Measurements from ENCODE around the gene COL25A1.

The COL25A1 gene

DNA sequence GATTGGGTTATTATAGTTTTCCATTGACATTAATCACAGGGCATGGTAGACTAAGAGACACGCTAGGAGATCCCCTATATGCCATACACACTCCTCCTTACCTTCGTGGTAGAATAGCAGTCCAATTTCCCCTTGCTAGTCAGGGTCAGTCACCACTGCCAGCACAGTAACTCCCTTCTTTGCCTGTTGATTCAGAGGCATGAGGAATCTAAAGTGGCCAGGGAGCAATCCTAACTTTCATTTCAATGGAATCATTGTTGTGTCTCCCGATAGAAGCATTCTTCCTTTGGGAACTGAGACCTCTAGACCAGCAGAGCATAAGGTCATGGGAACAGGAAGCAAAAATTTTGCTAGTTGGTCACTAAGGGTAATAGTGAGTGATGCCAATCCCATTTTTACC lies 51.1 kb downstream of the COL25A1 start:
- H3K4me3 ChIP-seq (ENCODE audit: low read depth, low read length), result no peak overlapping the region
- TF ChIP-seq, protein P1, sequence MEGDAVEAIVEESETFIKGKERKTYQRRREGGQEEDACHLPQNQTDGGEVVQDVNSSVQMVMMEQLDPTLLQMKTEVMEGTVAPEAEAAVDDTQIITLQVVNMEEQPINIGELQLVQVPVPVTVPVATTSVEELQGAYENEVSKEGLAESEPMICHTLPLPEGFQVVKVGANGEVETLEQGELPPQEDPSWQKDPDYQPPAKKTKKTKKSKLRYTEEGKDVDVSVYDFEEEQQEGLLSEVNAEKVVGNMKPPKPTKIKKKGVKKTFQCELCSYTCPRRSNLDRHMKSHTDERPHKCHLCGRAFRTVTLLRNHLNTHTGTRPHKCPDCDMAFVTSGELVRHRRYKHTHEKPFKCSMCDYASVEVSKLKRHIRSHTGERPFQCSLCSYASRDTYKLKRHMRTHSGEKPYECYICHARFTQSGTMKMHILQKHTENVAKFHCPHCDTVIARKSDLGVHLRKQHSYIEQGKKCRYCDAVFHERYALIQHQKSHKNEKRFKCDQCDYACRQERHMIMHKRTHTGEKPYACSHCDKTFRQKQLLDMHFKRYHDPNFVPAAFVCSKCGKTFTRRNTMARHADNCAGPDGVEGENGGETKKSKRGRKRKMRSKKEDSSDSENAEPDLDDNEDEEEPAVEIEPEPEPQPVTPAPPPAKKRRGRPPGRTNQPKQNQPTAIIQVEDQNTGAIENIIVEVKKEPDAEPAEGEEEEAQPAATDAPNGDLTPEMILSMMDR (IDR thresholded peaks at IDR 0.05; ENCODE audit: low read depth, low read length), result no peak
- in situ Hi-C loops (cut with HindIII; ENCODE audit: low sequenced_read_pairs), result no loop called here
- DNase-seq (ENCODE audit: low read depth, low spot score), result no peak

DNA sequence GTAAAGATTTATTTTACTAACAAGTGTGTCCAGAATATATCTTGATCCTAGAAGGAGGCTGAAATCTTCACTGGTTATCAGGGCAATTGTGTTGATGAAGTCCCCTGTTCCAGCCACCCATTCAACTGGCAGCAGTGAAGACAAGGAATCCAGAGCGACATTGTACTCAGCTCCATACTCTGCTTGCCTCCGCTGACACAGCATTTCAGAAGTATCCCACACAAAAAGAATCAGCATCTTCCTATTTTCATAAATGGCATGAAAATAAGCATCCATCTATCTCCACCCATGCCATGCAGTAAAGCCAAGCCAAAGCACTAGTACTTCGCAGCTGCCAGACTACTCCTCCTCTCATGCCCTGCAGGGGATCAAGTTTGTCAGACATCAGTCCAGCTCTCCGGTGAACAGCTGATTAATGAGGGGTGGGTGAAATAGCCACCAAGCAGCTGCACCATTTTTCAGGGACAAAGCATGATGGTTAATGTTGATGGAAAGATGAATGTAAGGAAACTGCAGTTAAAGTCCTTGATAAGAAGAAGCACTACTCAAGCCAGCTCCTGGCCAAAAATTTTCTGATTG lies 54.0 kb downstream of the COL25A1 start:
- H3K4me3 ChIP-seq (ENCODE audit: low read depth, low read length), result no peak overlapping the region
- in situ Hi-C loops (cut with HindIII; ENCODE audit: low sequenced_read_pairs), result no loop called here
- no peak for DNase-seq (ENCODE audit: low read depth, low spot score)
- TF ChIP-seq, protein P1 (IDR thresholded peaks at IDR 0.05; ENCODE audit: low read depth, low read length), result no peak

DNA sequence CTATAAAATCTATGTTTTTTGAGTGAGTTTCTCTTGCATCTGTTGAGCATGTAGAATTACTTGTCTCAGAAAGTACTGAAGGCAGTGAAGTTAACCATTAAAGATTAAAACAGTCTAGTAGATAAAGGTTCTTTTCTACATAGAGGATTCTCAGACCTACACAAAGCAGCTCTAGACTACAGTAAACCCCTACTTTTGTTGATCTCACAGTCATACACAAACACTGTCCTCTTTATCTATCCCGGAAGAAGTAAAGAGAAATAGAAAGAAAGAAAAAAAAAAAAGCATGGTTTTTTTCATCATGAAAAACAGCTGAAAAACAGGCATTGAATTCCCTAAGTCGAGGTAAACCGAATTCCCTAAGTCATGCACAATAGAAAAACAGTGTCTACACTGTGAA lies 58.6 kb downstream of the COL25A1 start:
- in situ Hi-C loops (cut with HindIII; ENCODE audit: low sequenced_read_pairs), result no loop called here
- no peak for DNase-seq (ENCODE audit: low read depth, low spot score)
- TF ChIP-seq, protein P1 (IDR thresholded peaks at IDR 0.05; ENCODE audit: low read depth, low read length), result no peak
- no peak overlapping the region for H3K4me3 ChIP-seq (ENCODE audit: low read depth, low read length)

DNA sequence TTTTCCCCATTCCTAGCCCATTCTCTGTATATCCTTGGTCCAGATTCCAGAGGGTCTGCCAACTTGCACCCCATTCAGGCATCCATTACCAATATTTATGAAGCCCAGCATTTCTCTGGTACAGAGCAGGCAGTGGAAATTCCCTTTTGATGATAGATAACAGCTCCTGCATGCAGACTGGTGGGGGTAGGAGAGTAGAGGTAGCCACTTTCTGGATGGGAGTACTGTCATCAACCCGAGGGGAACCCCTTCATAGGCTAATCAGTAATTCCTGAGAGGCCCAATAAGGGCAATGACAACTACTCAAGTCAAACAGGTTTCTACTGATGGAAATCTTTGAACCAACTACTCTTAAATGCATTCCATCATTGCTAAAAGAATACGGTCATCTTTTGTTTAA lies 63.7 kb downstream of the COL25A1 start:
- no peak for DNase-seq (ENCODE audit: low read depth, low spot score)
- no peak overlapping the region for H3K4me3 ChIP-seq (ENCODE audit: low read depth, low read length)
- in situ Hi-C loops (cut with HindIII; ENCODE audit: low sequenced_read_pairs), result no loop called here
- TF ChIP-seq, protein P1 (IDR thresholded peaks at IDR 0.05; ENCODE audit: low read depth, low read length), result no peak

DNA sequence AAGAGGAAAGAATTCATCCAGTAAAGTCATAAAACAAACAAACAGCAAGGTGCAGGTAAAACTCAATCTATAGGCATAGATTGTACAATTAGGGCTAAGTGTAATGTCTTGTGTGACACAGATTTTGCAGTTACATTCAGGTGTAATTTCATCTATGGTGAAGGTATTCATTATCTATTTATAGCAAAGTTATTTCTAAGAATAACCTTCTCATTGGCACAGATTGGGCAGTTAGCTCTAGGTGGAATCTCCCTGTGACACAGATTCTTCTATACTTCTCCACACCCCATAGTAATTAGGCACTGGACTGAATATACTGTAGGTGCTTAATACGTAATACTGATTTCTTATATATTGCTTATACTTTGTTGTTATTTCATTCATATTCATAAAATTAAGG lies 66.8 kb downstream of the COL25A1 start:
- no peak overlapping the region for H3K4me3 ChIP-seq (ENCODE audit: low read depth, low read length)
- TF ChIP-seq, protein P1 (IDR thresholded peaks at IDR 0.05; ENCODE audit: low read depth, low read length), result no peak
- DNase-seq (ENCODE audit: low read depth, low spot score), result no peak
- in situ Hi-C loops (cut with HindIII; ENCODE audit: low sequenced_read_pairs), result no loop called here

DNA sequence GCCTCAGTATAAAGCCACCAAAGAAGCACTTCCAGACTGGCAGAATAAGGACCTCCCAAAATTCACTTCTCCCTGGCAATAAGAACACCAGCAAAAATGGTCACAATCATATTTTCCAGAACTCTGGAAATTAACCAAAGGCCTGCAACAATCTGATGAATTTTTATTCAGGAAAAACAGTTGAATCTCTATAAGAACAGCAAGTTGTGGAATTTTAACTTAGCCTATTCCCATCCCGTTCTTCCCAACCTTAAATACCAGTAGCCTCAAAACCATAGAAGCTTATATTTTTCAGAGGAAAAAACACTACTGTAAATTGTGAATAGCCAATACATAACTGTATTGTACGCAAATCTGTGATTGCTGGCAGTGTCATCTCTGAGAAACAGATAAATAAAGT lies 67.9 kb downstream of the COL25A1 start:
- no peak overlapping the region for H3K4me3 ChIP-seq (ENCODE audit: low read depth, low read length)
- TF ChIP-seq, protein P1 (IDR thresholded peaks at IDR 0.05; ENCODE audit: low read depth, low read length), result no peak
- no peak for DNase-seq (ENCODE audit: low read depth, low spot score)
- in situ Hi-C loops (cut with HindIII; ENCODE audit: low sequenced_read_pairs), result no loop called here

DNA sequence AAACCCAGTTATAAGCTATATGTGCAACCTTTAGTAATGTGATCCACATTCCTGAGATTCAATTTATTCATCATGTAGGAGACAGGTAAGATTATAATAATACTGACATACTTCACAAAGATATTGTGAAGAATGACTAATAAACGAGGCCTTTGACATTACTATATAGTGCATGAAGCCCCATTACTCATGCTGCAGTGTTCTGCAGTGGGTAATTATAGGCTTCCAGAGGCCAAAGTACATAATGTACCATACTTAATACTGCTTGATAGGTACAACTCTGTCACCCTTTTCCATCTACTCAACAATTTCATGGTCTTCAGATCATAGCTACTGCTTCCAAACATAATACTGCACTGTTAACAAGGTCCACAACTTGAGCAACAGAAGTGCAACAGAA lies 68.9 kb downstream of the COL25A1 start:
- in situ Hi-C loops (cut with HindIII; ENCODE audit: low sequenced_read_pairs), result no loop called here

More for the DNA sequence above, 68.9 kb downstream of the COL25A1 start:
- no peak for DNase-seq (ENCODE audit: low read depth, low spot score)
- TF ChIP-seq, protein P1 (IDR thresholded peaks at IDR 0.05; ENCODE audit: low read depth, low read length), result no peak
- H3K4me3 ChIP-seq (ENCODE audit: low read depth, low read length), result no peak overlapping the region
